GM10248 (cell line): ENCODE data around the gene TAS1R1.

ENCODE experiments used
- CTCF ChIA-PET: fragments of 300-600 bp; sonication (Branson Sonifier 250); formaldehyde crosslinking; extraction: SDS; loops from one replicate; lab custom pipeline; 2021; ENCODE audit warnings: antibody characterized with exemption; lab: Yijun Ruan, JAX
- POLR2A ChIA-PET: fragments of 350-650 bp; sonication (Branson Sonifier 250); formaldehyde crosslinking; extraction: SDS; loops from one replicate; lab custom pipeline; 2020; ENCODE audit warnings: antibody characterized with exemption; lab: Yijun Ruan, JAX
- DNase-seq: peaks from one replicate; pipeline ENCODE4 v3.0.0; 2012; ENCODE audit errors: extremely low spot score
- TF ChIP-seq, protein P1 (sequence below): IDR thresholded peaks from 2 replicates; pipeline ENCODE4 v1.5.1; 2012; ENCODE audit warnings: mild to moderate bottlenecking, low read depth; ENCODE audit errors: extremely low read depth, missing control alignments, control extremely low read depth

Gene TAS1R1

DNA sequence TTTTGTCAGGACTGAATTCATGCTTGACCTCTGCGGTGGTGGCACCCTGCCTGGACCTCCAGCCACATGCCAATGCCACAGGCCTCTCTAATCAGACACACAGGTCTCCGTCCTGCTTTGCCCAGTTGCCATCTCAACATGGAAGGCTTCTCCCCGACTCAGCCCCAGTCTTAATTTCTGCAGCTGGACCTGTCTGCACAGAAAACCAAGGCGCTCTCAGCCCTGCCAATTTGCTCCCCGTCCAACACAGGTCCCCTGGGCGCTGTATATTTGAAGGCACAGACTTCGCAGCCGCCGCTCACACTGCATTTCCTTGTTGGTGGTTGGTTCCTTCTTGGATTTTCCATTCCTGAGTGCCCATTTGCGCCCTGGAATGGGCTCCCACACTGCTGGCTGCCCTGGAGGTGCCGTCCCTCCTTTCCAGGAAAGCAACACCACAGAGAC is 35.6 kb upstream of the TAS1R1 start:
- ChIA-PET CTCF (interaction anchor here (1.5 kb wide), 1 partner anchor 35 kb away, joined by 5 read pairs; the partner anchor contains the start of gene NOL9), POLR2A (interaction anchor here (0.6 kb wide), 1 partner anchor 184 kb away, joined by 7 read pairs; no protein-coding TSS in a partner anchor)
- DNase-seq, result no peak
- TF ChIP-seq, protein P1, sequence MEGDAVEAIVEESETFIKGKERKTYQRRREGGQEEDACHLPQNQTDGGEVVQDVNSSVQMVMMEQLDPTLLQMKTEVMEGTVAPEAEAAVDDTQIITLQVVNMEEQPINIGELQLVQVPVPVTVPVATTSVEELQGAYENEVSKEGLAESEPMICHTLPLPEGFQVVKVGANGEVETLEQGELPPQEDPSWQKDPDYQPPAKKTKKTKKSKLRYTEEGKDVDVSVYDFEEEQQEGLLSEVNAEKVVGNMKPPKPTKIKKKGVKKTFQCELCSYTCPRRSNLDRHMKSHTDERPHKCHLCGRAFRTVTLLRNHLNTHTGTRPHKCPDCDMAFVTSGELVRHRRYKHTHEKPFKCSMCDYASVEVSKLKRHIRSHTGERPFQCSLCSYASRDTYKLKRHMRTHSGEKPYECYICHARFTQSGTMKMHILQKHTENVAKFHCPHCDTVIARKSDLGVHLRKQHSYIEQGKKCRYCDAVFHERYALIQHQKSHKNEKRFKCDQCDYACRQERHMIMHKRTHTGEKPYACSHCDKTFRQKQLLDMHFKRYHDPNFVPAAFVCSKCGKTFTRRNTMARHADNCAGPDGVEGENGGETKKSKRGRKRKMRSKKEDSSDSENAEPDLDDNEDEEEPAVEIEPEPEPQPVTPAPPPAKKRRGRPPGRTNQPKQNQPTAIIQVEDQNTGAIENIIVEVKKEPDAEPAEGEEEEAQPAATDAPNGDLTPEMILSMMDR, result no peak

DNA sequence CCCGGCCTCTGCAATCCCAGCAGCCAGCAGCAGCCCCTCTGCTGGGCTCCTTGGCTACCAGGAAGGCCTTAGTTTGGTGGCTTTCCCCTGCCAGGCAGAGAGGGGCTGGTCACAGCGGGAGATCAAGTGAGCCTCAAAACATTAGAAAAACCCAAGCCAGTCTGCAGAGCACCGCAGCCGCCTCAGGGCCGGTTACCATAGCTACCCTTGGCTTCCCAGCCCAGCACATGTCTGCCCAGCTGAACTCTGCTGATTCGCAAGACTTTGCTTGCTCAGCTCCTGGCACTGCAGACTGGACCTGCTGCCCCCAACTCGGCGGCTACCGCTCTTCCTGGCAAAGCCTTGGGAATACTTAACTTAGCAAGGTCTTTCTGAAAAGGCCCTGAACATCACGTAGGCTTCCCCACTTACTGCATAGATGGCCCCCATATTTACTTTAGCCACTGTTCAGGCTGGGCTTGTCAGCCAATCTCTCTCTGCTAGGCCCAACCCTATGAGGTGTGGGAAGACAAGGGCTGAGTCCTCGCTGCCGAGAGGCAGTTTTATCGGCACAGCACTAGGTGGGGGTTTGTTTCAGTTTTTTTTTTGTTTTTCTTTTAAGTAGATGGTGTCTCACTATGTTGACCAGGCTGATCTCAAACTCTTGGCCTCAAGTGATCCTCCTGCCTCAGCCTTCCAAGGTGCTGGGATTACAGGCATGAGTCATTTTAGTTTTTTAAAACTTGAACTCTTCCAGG is 35.0 kb upstream of the TAS1R1 start:
- CTCF ChIA-PET, result interaction anchor here (0.9 to 1.5 kb wide), 3 partner anchors 33 to 40 kb away, joined by 3 to 5 read pairs (median 3); partner anchors contain the start of gene NOL9
- DNase-seq, result no peak

DNA sequence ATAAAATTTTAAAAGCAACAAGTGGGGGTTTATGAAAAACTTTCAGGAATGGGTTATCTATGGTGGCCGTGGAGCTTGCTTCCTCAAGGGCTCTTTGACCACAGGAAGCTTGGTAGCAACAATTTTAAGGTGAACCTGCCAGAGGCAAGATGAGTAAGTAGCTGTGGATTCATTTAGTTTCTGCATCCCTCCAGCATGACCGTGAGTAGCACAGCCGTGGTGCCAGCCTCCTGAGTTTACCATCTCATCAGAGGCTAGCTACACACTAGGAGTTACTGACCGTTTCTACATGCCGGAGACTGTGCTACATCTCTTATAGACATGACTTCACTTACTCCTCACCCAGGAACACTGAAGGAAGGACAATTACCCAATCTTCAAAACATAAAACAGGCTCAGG is 33.6 kb upstream of the TAS1R1 start:
- DNase-seq, result no peak
- CTCF ChIA-PET, result interaction anchor here (0.9 to 3.2 kb wide), 5 partner anchors 14 to 42 kb away, joined by 3 to 19 read pairs (median 3); partner anchors contain the start of genes NOL9, PLEKHG5 and TAS1R1
- POLR2A ChIA-PET, result no interaction called here

More for the DNA sequence above, 35.0 kb upstream of the TAS1R1 start:
- TF ChIP-seq, protein P1, result no peak
- POLR2A ChIA-PET, result no interaction called here

DNA sequence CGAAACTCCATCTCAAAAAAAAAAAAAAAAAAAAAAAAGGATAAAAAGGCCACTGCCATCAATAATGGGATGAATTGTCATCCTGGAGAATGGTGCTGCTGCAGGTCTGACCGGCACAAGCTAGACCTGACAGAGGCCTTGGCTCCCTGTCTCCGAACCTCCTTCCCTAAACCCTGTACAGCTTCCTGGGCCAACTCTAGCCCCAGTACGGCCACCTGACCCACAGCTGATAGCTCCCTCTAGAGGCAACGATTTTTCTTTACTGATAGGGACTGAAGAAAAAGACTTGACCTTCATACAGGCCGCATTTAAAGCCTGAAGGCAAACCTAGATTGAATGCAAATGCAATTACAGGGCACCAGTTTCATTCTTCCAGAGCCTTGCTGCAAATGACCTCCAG is 31.5 kb upstream of the TAS1R1 start:
- ChIA-PET POLR2A (interaction anchor here (0.7 kb wide), 2 partner anchors 25 to 276 kb away, joined by 5 to 7 read pairs; no protein-coding TSS in a partner anchor), CTCF (interaction anchor here (1.2 to 3.2 kb wide), 6 partner anchors 11 to 33 kb away, joined by 3 to 19 read pairs (median 6); partner anchors contain the start of genes NOL9, PLEKHG5 and TAS1R1)
- TF ChIP-seq, protein P1, result no peak
- no peak for DNase-seq

More for the DNA sequence above, 33.6 kb upstream of the TAS1R1 start:
- TF ChIP-seq, protein P1, result no peak

DNA sequence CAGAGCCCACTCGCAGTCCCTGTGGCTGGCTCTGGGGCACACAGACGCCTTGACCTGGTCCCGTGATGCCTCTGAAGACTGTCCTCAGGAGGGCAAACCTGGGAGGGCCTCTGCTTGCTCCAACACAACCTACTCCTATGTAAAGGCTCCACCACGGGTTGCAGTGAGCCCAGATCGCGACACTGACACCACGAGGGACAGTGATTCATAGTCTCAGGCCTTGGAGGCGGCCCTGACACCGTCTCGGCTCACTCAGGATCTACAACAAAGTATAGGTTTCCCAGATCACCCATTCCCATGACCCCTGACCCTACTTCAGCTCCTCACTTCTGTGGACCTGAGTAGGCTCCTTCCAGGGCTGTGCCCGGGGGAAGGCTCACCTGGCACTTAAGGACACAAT is 28.8 kb upstream of the TAS1R1 start:
- CTCF ChIA-PET, result interaction anchor here (0.8 to 1.8 kb wide), 3 partner anchors 10 to 35 kb away, joined by 3 to 5 read pairs (median 3); partner anchors contain the start of gene PLEKHG5
- POLR2A ChIA-PET, result no interaction called here
- TF ChIP-seq, protein P1, result no peak
- no peak for DNase-seq

DNA sequence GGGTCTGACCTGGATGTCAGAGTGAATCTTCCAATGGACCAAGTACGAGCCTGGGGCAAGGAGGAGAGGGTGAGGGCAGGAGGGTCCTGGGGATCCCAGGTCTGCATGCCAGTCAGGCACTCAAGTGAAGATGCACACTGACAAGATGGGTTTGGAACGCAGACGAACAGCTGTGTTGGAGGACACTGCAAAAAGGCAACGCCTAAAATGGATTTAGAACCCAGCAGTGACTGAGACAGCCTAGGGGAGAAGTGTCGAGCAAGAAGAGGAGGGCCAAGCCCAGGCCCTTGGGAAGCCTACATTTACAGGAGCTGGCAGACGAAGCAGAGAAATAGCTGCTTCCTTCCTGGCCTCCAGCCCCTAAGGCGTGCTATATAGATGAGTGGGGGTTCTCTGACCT is 26.6 kb upstream of the TAS1R1 start:
- CTCF ChIA-PET, result interaction anchor here (1.3 to 1.6 kb wide), 4 partner anchors 13 to 90 kb away, joined by 3 to 5 read pairs (median 4); partner anchors contain the start of gene NOL9
- DNase-seq, result no peak
- TF ChIP-seq, protein P1, result no peak
- POLR2A ChIA-PET, result no interaction called here
